Measurements from ENCODE around the gene CALML5.

DNA sequence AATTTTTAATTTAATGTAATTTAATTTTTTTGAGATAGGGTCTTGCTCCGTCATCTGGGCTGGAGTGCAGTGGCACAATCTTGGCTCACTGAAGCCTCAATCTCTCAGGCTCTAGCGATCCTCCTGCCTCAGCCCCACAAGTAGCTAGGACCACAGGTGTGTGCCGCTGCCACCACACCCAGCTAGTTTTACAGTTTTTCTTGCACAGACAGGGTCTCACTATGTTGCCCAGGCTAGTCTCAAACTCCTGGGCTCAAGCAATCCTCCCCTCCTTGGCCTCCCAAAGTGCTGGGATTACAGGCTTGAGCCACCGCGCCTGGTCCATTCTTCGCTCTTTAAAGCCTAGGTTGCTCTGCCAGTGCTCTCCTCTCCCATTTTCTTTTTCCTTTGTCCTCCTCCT lies 38.3 kb upstream of the CALML5 start:
- TF ChIP-seq ZNF596 (tag by site-specific recombination; IDR thresholded peaks at IDR 0.05) (no peak), ZNF366 (tag by site-specific recombination; conservative IDR thresholded peaks at IDR 0.05) (no peak)
- TF ChIP-seq, protein P1, sequence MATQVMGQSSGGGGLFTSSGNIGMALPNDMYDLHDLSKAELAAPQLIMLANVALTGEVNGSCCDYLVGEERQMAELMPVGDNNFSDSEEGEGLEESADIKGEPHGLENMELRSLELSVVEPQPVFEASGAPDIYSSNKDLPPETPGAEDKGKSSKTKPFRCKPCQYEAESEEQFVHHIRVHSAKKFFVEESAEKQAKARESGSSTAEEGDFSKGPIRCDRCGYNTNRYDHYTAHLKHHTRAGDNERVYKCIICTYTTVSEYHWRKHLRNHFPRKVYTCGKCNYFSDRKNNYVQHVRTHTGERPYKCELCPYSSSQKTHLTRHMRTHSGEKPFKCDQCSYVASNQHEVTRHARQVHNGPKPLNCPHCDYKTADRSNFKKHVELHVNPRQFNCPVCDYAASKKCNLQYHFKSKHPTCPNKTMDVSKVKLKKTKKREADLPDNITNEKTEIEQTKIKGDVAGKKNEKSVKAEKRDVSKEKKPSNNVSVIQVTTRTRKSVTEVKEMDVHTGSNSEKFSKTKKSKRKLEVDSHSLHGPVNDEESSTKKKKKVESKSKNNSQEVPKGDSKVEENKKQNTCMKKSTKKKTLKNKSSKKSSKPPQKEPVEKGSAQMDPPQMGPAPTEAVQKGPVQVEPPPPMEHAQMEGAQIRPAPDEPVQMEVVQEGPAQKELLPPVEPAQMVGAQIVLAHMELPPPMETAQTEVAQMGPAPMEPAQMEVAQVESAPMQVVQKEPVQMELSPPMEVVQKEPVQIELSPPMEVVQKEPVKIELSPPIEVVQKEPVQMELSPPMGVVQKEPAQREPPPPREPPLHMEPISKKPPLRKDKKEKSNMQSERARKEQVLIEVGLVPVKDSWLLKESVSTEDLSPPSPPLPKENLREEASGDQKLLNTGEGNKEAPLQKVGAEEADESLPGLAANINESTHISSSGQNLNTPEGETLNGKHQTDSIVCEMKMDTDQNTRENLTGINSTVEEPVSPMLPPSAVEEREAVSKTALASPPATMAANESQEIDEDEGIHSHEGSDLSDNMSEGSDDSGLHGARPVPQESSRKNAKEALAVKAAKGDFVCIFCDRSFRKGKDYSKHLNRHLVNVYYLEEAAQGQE (tag by site-specific recombination; IDR thresholded peaks at IDR 0.05) = no peak
- TF ChIP-seq, protein P2, sequence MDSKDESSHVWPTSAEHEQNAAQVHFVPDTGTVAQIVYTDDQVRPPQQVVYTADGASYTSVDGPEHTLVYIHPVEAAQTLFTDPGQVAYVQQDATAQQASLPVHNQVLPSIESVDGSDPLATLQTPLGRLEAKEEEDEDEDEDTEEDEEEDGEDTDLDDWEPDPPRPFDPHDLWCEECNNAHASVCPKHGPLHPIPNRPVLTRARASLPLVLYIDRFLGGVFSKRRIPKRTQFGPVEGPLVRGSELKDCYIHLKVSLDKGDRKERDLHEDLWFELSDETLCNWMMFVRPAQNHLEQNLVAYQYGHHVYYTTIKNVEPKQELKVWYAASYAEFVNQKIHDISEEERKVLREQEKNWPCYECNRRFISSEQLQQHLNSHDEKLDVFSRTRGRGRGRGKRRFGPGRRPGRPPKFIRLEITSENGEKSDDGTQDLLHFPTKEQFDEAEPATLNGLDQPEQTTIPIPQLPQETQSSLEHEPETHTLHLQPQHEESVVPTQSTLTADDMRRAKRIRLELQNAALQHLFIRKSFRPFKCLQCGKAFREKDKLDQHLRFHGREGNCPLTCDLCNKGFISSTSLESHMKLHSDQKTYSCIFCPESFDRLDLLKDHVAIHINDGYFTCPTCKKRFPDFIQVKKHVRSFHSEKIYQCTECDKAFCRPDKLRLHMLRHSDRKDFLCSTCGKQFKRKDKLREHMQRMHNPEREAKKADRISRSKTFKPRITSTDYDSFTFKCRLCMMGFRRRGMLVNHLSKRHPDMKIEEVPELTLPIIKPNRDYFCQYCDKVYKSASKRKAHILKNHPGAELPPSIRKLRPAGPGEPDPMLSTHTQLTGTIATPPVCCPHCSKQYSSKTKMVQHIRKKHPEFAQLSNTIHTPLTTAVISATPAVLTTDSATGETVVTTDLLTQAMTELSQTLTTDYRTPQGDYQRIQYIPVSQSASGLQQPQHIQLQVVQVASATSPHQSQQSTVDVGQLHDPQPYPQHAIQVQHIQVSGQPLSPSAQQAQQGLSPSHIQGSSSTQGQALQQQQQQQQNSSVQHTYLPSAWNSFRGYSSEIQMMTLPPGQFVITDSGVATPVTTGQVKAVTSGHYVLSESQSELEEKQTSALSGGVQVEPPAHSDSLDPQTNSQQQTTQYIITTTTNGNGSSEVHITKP (tag by site-specific recombination; IDR thresholded peaks at IDR 0.05) = no peak
